ENCODE measurements around the gene PERM1. TPM values are rescaled to one million over a fixed set of nuclear protein-coding genes. Genes with fewer than 3 reads are reported as not detected.

Gene PERM1
- total and polyA plus RNA-seq, 2 experiments from 2014 or later: 0.45 TPM; not detected in 1

DNA sequence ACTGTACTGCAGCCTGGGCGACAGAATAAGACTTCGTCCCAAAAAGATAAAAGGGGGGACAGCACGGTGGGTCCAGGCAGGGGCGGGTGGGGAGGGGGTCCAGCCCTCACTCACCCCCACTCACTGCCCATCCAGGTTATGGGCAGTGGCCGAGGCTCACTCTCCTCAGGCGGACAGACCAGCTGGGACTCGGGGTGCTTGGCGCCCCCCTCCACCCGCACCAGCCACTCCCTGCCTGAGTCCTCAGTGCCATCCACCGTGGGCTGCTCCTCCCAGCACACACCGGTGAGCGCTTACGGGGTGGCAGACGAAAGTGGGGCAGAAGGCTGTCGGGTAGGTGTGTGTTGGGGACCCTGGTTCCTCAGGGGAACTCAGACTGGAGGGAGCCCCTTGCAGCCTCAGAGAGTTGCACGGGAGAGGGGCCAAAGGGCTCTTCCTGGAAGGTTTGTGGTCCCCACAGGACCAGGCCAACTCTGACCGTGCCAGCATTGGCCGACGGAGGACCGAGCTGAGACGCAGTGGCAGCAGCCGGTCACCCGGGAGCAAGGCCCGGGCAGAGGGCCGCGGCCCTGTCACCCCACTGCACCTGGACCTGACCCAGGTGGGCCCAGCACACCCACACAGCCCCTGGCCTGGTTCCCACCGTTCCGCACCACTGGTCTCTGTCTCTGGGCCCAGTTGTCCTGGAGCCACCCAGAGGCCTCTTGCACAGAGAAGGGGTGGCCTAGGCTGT is 9.0 kb downstream of the PERM1 start:
- Histone ChIP-seq H3F3A (ENCODE audit: insufficient read depth) (no peaks in the 10 kb centered on the region), H3K27ac (no peak overlapping the region), H3K4me3 (no peak overlapping the region), H3K36me3 (ENCODE audit: low read depth) (no peaks in the 10 kb centered on the region), H3K9ac (no peak overlapping the region), H3K9me2 (ENCODE audit: insufficient read depth) (no peaks in the 10 kb centered on the region), H2AFZ (no peak overlapping the region), H3K4me1 (ENCODE audit: insufficient read depth) (no peaks in the 10 kb centered on the region), H4K20me1 (ENCODE audit: insufficient read depth) (no peaks in the 10 kb centered on the region), H3K27me3 (replicated peaks; ENCODE audit: insufficient read depth) (no peaks in the 10 kb centered on the region), H3K4me2 (ENCODE audit: unreplicated experiment) (no peak overlapping the region), H3K79me2 (ENCODE audit: insufficient read depth) (no peaks in the 10 kb centered on the region), H3K9me3 (ENCODE audit: low read depth) (no peaks in the 10 kb centered on the region)
- in situ Hi-C loops (cut with MboI): no loop called here
- TF ChIP-seq EZH2phosphoT487 (IDR thresholded peaks at IDR 0.05; ENCODE audit: insufficient read depth, low read depth): no peak
- no peak for TF ChIP-seq EZH2 (IDR thresholded peaks at IDR 0.05; ENCODE audit: insufficient read depth, poor library complexity, severe bottlenecking)
- no peak for DNase-seq
- 85 to 89% methylated on average over 28 of the region's 28 CpGs for WGBS, 2 experiments (ENCODE audit: low coverage in 1 of 2, low lambda C conversion rate in 2 of 2, missing lambda C conversion rate in 2 of 2)

DNA sequence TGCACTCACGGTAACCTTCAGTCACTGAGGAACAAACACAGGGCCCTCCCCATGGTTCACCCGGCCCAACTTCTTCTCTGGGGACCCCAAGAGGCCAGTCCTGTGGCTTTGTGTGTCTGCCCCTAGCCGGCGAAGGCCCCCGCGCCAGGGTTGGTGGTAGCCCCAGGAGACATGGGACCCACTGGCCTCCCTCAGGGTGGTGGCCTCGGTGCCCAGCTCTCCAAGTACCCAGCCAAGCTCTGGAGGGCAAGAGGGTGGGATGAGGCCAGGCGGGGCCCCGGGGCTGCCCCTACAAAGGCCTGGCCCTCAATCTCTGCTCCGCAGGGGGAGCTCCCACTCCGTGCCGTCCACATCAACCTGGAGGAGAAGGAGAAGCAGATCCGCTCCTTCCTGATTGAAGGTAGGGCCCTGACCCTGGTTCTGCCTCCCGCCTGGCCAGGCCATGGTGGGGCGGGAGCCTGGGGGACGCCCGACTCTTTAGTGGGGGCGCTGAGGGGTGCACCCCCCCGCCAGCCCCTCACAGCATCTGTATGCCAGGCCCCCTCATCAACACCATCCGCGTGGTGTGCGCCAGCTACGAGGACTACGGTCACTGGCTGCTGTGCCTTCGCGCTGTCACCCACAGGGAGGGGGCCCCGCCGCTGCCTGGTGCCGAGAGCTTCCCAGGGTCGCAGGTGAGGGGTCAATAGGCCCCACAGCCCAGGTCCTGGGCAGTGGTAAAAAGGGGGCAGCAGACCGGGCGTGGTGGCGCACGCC is 10.0 kb downstream of the PERM1 start:
- Histone ChIP-seq H3K27ac (no peak overlapping the region), H2AFZ (no peak overlapping the region), H3K9me3 (ENCODE audit: low read depth) (no peaks in the 10 kb centered on the region), H3F3A (ENCODE audit: insufficient read depth) (no peaks in the 10 kb centered on the region), H3K27me3 (replicated peaks; ENCODE audit: insufficient read depth) (no peaks in the 10 kb centered on the region), H3K9ac (no peak overlapping the region), H3K4me1 (ENCODE audit: insufficient read depth) (no peaks in the 10 kb centered on the region), H3K9me2 (ENCODE audit: insufficient read depth) (no peaks in the 10 kb centered on the region), H3K79me2 (ENCODE audit: insufficient read depth) (no peaks in the 10 kb centered on the region), H3K4me2 (ENCODE audit: unreplicated experiment) (no peak overlapping the region), H3K36me3 (ENCODE audit: low read depth) (no peaks in the 10 kb centered on the region), H3K4me3 (no peak overlapping the region), H4K20me1 (ENCODE audit: insufficient read depth) (no peaks in the 10 kb centered on the region)
- DNase-seq: no peak
- in situ Hi-C loops (cut with MboI): no loop called here
- 84 to 91% methylated on average over 27 to 33 of the region's 34 CpGs for WGBS, 2 experiments (ENCODE audit: low coverage in 1 of 2, low lambda C conversion rate in 2 of 2, missing lambda C conversion rate in 2 of 2)
- TF ChIP-seq EZH2phosphoT487 (IDR thresholded peaks at IDR 0.05; ENCODE audit: insufficient read depth, low read depth) (no peak), EZH2 (IDR thresholded peaks at IDR 0.05; ENCODE audit: insufficient read depth, poor library complexity, severe bottlenecking) (no peak)

DNA sequence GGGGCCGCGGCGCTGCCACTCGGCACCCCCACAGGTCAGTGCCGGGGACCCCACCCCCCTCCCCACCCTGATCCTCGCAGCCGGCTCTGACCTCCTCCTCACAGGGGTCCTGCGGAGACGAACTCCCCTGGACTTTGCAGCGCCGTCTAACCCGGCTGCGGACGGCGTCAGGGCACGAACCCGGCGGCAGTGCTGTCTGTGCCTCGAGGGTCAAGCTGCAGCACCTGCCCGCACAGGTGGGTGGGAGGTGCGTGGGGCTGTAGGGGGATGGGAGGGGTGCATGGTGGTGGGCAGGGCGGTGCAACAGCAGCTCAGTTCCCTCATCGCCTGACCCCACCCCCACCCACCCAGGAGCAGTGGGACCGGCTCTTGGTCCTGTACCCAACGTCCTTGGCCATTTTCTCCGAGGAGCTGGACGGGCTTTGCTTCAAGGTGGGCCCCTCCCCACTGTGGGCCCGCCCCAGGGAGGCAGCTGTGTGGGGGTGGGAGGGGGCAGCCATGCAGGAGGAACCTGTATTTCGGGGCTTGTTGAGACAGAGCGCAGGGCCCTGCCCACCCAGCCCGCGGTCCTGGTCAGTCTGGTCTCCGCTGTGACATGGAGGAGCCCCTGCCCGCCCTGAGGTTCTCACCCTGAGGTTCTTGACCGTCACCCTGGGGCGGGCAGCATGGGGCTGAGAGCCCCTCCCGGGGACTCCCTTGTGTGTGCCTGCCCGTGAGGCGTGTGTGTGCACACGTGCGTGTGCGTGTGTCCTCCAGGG is 10.7 kb downstream of the PERM1 start:
- Histone ChIP-seq H3F3A (ENCODE audit: insufficient read depth) (no peaks in the 10 kb centered on the region), H4K20me1 (ENCODE audit: insufficient read depth) (no peaks in the 10 kb centered on the region), H3K79me2 (ENCODE audit: insufficient read depth) (no peaks in the 10 kb centered on the region), H3K9me2 (ENCODE audit: insufficient read depth) (no peaks in the 10 kb centered on the region), H3K4me1 (ENCODE audit: insufficient read depth) (0 out of 2 replicates have a peak, but pooled peaks cover 3% of the 10 kb centered on the region), H3K27ac (no peak overlapping the region), H3K9ac (no peak overlapping the region), H3K4me3 (no peak overlapping the region), H3K9me3 (ENCODE audit: low read depth) (no peaks in the 10 kb centered on the region), H3K4me2 (ENCODE audit: unreplicated experiment) (no peak overlapping the region), H3K36me3 (ENCODE audit: low read depth) (no peaks in the 10 kb centered on the region), H2AFZ (no peak overlapping the region), H3K27me3 (replicated peaks; ENCODE audit: insufficient read depth) (no peaks in the 10 kb centered on the region)
- DNase-seq: no peak
- TF ChIP-seq EZH2phosphoT487 (IDR thresholded peaks at IDR 0.05; ENCODE audit: insufficient read depth, low read depth): no peak
- TF ChIP-seq EZH2 (IDR thresholded peaks at IDR 0.05; ENCODE audit: insufficient read depth, poor library complexity, severe bottlenecking): no peak
- 58 to 67% methylated on average over 19 to 39 of the region's 42 CpGs for WGBS, 2 experiments (ENCODE audit: low coverage in 1 of 2, low lambda C conversion rate in 2 of 2, missing lambda C conversion rate in 2 of 2)
- in situ Hi-C loops (cut with MboI): no loop called here

GRCh38 chr1:970242-970972 is 11.5 kb downstream of the PERM1 start:
- in situ Hi-C loops (cut with MboI): no loop called here
- Histone ChIP-seq H3K4me1 (ENCODE audit: insufficient read depth) (0 out of 2 replicates have a peak, but pooled peaks cover 9% of the 10 kb centered on the region), H3K9me2 (ENCODE audit: insufficient read depth) (no peaks in the 10 kb centered on the region), H3F3A (ENCODE audit: insufficient read depth) (no peaks in the 10 kb centered on the region), H2AFZ (no peak overlapping the region), H3K27me3 (replicated peaks; ENCODE audit: insufficient read depth) (no peaks in the 10 kb centered on the region), H3K36me3 (ENCODE audit: low read depth) (no peaks in the 10 kb centered on the region), H3K4me3 (no peak overlapping the region), H3K4me2 (ENCODE audit: unreplicated experiment) (no peak overlapping the region), H3K27ac (no peak overlapping the region), H3K79me2 (ENCODE audit: insufficient read depth) (no peaks in the 10 kb centered on the region), H4K20me1 (ENCODE audit: insufficient read depth) (no peaks in the 10 kb centered on the region), H3K9ac (no peak overlapping the region), H3K9me3 (ENCODE audit: low read depth) (no peaks in the 10 kb centered on the region)
- no peak for TF ChIP-seq EZH2 (IDR thresholded peaks at IDR 0.05; ENCODE audit: insufficient read depth, poor library complexity, severe bottlenecking)
- no peak for TF ChIP-seq EZH2phosphoT487 (IDR thresholded peaks at IDR 0.05; ENCODE audit: insufficient read depth, low read depth)
- no peak for DNase-seq
- WGBS, 2 experiments (ENCODE audit: low coverage in 1 of 2, low lambda C conversion rate in 2 of 2, missing lambda C conversion rate in 2 of 2): 33 to 34% methylated on average over 25 to 26 of the region's 33 CpGs

Measured in GM23248 (cell line).